SU-DHL-6 (cell line): ENCODE data around the gene DVL1.

Source experiments
- EZH2phosphoT487 ChIP-seq: fragments of 200-600 bp; sonication (generic), shearing (Covaris generic); conservative IDR thresholded peaks from 2 replicates; pipeline ENCODE4 v1.6.1; 2018; ENCODE audit warnings: mild to moderate bottlenecking, antibody characterized with exemption, low read length, moderate library complexity, mixed read lengths
- TF ChIP-seq, protein P1 (sequence below): fragments of 200-600 bp; sonication (generic); IDR thresholded peaks from one replicate; pipeline ENCODE4 v1.5.1; 2017; ENCODE audit warnings: antibody characterized with exemption, mild to moderate bottlenecking, low read length, moderate library complexity; ENCODE audit not compliant: insufficient read depth, poor library complexity, severe bottlenecking

DNA sequence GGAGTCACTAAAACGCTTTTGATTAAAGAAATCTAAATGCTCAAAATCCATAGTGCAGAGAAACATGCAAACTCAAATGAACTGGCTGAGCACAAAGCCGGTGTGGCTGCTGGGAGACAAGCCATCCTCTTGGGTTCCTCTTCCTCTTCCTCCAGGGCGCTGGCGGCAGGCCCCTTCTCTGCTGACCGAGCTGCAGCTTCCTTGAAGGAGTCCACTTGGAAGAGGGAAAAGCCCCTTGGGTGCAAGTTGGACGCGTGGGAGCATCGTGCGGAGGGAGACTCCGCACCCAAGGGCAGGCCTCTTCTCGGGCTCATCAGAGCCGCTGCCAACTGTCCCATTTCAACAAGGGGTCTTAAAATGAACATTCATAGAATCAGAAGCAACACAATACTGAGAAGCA, 42.0 kb upstream of the DVL1 start:
- TF ChIP-seq, protein P1, sequence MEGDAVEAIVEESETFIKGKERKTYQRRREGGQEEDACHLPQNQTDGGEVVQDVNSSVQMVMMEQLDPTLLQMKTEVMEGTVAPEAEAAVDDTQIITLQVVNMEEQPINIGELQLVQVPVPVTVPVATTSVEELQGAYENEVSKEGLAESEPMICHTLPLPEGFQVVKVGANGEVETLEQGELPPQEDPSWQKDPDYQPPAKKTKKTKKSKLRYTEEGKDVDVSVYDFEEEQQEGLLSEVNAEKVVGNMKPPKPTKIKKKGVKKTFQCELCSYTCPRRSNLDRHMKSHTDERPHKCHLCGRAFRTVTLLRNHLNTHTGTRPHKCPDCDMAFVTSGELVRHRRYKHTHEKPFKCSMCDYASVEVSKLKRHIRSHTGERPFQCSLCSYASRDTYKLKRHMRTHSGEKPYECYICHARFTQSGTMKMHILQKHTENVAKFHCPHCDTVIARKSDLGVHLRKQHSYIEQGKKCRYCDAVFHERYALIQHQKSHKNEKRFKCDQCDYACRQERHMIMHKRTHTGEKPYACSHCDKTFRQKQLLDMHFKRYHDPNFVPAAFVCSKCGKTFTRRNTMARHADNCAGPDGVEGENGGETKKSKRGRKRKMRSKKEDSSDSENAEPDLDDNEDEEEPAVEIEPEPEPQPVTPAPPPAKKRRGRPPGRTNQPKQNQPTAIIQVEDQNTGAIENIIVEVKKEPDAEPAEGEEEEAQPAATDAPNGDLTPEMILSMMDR: no peak
- TF ChIP-seq EZH2phosphoT487: no peak
